CD4-positive, alpha-beta T cell treated with Interferon alpha-2 for 1 hour (primary cell): ENCODE measurements around the gene OR10G6.
"Not testable (repeated sequence)": the region's sequence is repeated elsewhere in the genome, so short reads cannot be mapped to it uniquely, and the experiment has no call there.

Experiments
- DNase-seq, 2 donors: peaks; one replicate each; pipeline ENCODE4 v3.0.0-alpha.2; 2020 to 2022

Gene OR10G6

DNA sequence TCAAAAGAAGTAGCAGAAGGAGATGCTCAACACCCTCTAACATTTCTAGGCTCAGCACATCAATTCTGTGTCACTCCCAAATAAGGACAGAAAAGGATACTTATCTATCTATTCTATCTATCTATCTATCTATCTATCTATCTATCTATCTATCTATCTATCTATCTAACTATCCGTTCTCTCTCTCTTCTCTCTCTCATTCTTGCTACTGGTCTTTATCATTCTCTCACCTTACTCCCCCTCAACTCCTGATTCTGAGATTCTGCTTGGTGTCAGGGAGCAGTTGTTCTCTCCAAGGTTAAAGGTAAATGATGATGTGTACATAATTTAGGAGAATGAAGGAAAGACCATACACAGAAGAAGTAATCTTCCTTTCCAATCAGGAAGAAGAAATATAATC lies at the start of gene OR10G6:
OR10G6 (minus strand) TSS at position 43 of the 400 bp plus-strand sequence; CDS start at position 43, 0 bp downstream.
- no peak for DNase-seq

GRCh38 chr11:124043420-124043819 lies 48.5 kb upstream of the OR10G6 start:
- no peak for DNase-seq

DNA sequence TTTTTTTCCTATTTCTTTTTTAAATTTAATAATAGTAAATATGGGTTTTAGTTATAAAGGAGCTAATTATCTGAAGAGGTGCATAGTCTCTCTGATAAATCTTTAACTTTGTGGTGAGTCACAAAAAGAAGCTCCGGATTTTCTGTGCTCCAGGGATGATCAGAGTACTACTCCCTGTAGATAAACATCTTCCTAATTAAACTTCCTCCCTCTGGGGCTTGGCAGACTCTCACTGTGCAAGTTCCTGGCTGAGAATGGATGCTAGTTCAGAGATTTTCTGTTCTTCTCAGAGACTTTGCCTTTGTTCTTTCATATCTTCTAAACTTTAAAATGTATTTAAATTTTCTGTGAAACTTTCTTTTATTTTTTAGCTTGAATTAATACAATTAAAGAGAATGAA lies 46.3 kb upstream of the OR10G6 start, which contains the start of gene OR10G7:
OR10G7 (minus strand) TSS at position 72 of the 400 bp plus-strand sequence. CDS start 2,324 bp downstream, outside the sequence.
- no peak for DNase-seq

DNA sequence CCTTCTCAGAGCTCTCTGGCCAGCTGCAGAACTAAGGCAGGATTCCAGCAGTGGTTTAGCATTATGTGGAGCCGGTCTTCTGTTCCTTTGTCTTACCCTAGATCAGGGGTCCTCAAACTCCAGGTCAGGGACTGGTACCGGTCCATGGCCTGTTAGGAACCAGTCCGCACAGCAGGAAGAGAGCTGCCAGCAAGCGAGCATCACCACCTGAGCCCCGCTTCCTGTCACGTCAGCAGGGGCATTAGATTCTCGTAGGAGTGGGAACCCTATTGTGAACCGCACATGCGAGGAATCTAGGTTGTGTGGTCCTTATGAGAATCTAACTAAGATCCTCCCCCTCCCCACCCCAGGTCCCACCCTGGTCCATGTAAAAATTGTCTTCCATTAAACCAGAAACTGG lies 44.6 kb upstream of the OR10G6 start:
- DNase-seq: no peak

GRCh38 chr11:124036666-124037065 lies 41.7 kb upstream of the OR10G6 start:
- no peak for DNase-seq

DNA sequence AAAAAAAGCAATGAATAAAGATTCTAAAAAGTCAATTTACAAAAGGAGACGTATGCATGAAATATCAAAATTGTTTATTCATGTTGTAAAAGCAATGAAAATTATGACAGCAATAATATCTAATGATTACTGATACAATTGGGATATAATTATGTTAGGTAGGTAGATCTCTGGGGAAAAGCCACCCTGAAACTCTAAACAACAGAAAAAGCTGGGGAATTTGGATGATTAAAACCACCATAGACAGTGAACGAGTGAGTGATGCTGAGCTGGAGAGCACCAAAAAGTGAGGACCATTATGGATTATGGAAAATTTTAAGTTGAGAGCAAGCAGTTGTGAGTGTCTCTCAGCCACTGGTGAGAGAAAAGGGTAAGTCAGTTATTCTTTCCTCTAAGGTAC lies 31.5 kb upstream of the OR10G6 start, which contains the start of gene OR10G8:
OR10G8 (plus strand) TSS at position 301 of the 400 bp plus-strand sequence. CDS start 2,825 bp downstream, outside the sequence.
- DNase-seq: no peak

GRCh38 chr11:124015837-124016236 lies 20.9 kb upstream of the OR10G6 start:
- DNase-seq: not testable (repeated sequence)

GRCh38 chr11:124012697-124013096 lies 17.7 kb upstream of the OR10G6 start, which contains the start of gene OR10G4:
Gene OR10G4 (plus strand): TSS chr11:124012997. CDS start chr11:124015575, 2,578 bp downstream.
- DNase-seq: no peak

DNA sequence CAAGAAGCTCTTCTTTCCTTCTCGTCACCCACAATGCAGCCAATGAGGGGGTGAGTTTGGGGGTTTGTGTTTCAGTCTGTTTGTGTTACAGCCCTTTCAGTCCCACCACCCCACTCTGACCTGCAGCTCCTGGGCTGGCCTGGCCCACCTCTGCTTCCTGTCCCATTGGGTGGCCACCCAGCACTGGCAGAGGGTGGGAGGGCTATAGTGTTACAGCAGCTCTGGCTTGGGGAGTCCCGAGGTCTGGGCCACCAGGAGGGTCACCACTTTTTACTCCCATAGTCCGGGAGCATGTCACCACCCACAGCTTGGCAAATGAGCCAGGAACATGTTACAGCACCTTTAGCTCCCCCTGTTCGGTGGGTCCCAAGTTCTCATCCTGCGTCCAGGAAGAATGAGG lies 15.7 kb downstream of the OR10G6 start:
- no peak for DNase-seq

- no peak for DNase-seq
Measured at GRCh38 chr11:123977731-123978347, 17.1 kb downstream of the OR10G6 start, which contains the start of gene OR10S1. Gene OR10S1 (minus strand): TSS chr11:123977781. CDS start chr11:123977664, 117 bp downstream.

GRCh38 chr11:123976770-123977560 lies 18.0 kb downstream of the OR10G6 start:
- no peak for DNase-seq

GRCh38 chr11:123973816-123974215 lies 21.1 kb downstream of the OR10G6 start:
- DNase-seq: no peak

- no peak for DNase-seq
Measured at GRCh38 chr11:123956752-123957151, 38.2 kb downstream of the OR10G6 start.

DNA sequence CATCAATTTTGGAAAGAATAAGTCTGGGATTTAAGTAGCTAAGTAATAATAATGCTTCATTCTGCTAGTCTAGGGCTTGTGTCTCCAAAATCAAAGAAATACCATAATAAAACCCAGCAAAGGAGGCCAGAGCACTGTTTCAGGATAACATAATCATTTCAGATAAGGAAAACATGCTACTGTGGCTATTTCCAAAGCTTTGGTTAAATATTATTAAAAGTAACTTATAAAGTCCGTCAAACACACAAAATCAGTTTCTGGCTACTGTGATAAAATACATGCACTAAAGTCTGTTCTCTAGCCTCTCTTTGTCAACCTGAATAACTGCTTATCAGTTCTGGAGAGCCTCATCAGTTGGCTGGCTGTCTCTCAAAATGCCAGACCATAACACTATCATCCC lies 49.8 kb downstream of the OR10G6 start:
- DNase-seq: no peak
